Activated T-cell treated with anti-CD3 and anti-CD28 coated beads, Interleukin-2, amount 50 U/mL, for 24 hours (primary cell): Measurements from ENCODE around the gene TMEM233.

ENCODE experiments used
- DNase-seq: peaks from one replicate; pipeline ENCODE4 v3.0.0-alpha.2; 2020
- H3K27ac Mint-ChIP-seq: 2 replicates; pipeline ENCODE4 v1.8.0; 2020; ENCODE audit warnings: mild to moderate bottlenecking, mixed read lengths
- H3K27me3 Mint-ChIP-seq: 2 replicates; pipeline ENCODE4 v1.8.0; 2020; ENCODE audit warnings: mixed read lengths
- H3K36me3 Mint-ChIP-seq: 2 replicates; pipeline ENCODE4 v1.8.0; 2020; ENCODE audit warnings: low read depth, mixed read lengths
- H3K4me1 Mint-ChIP-seq: 2 replicates; pipeline ENCODE4 v1.8.0; 2020; ENCODE audit warnings: low read depth, mixed read lengths
- H3K4me3 Mint-ChIP-seq: 2 replicates; pipeline ENCODE4 v1.8.0; 2020; ENCODE audit warnings: mild to moderate bottlenecking, moderate library complexity, mixed read lengths
- H3K9me3 Mint-ChIP-seq: 2 replicates; pipeline ENCODE4 v1.8.0; 2020; ENCODE audit warnings: mixed read lengths

Gene TMEM233

DNA sequence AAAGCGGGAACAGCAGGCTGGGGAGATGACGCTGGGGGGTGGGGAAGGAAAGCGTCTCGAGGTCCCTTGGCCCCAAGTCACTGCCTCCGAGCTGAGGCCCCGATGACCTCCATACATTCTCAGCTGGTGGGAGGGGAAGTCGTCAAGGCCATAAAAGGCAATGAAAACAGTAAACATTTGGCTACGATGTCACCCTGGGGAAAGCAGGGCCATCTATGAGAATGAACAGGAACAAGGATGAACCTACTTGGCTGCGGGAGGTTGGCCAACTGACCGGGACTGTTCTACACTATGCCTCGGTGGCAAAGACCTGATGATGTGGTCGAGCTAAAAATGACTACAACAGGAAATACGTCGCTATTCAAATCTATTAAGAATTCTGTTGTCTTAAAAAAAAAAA is 93.8 kb downstream of the TMEM233 start:
- no peak overlapping the region for H3K27ac Mint-ChIP-seq
- no peak overlapping the region for H3K4me3 Mint-ChIP-seq
- DNase-seq: no peak
- H3K36me3 Mint-ChIP-seq: peaks cover 22% of the 10 kb centered on the region
- H3K27me3 Mint-ChIP-seq: no peaks in the 10 kb centered on the region
- no peaks in the 10 kb centered on the region for H3K9me3 Mint-ChIP-seq
- peaks cover 6% of the 10 kb centered on the region for H3K4me1 Mint-ChIP-seq

DNA sequence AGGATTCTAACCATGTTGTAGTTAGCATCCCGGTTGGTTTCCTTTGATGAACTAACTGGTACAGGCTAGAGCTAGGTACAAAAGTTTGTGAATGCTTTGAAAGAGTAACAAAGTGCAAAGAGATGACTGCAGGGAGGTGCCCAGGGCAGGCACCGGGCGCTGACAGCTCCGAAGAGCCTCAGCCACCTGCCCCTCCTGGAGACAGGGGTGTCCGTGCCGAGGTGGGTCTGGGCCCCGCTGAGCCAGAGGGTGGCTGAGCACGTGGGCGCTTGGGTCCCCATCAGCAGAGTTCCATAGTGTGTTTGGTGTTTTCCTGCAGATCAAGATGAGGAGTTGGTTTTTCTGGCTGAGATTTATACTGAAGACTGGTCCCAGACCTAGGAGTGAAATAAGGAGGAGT is 94.3 kb downstream of the TMEM233 start:
- Mint-ChIP-seq H3K27ac (no peak overlapping the region), H3K27me3 (no peaks in the 10 kb centered on the region), H3K4me1 (peaks cover 2% of the 10 kb centered on the region), H3K36me3 (peaks cover 17% of the 10 kb centered on the region), H3K9me3 (no peaks in the 10 kb centered on the region), H3K4me3 (no peak overlapping the region)
- DNase-seq: no peak

DNA sequence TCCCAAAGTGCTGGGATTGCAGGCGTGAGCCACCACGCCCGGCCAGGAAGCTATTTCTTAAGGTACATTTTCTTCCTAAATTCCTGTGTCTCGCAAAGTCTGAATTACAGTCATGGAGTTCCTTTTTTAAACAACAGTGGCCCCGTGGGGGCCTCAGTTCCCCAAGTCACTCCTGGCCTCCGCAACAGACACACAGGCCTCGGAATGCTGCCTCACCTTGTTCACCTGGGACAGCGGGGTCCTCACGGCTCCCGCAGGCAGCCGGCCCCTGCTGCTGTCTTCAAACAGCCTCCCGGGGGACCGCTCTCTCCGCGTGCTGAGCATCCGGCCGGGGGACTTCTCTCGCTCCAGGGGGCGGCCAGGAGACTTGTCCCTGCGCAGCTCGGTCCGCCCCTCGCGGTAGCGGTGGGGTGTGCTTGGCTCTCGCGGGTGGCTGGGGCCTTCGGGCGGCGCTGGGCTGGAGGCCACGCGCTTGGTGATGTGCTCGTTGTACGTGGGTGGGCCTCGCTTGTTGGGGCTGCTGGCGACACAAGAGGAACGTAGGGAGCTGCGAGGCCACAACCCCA is 96.4 kb downstream of the TMEM233 start:
- Mint-ChIP-seq H3K4me3 (no peak overlapping the region), H3K36me3 (peaks cover 8% of the 10 kb centered on the region), H3K9me3 (no peaks in the 10 kb centered on the region), H3K4me1 (no peaks in the 10 kb centered on the region), H3K27ac (no peak overlapping the region), H3K27me3 (no peaks in the 10 kb centered on the region)
- DNase-seq: no peak

DNA sequence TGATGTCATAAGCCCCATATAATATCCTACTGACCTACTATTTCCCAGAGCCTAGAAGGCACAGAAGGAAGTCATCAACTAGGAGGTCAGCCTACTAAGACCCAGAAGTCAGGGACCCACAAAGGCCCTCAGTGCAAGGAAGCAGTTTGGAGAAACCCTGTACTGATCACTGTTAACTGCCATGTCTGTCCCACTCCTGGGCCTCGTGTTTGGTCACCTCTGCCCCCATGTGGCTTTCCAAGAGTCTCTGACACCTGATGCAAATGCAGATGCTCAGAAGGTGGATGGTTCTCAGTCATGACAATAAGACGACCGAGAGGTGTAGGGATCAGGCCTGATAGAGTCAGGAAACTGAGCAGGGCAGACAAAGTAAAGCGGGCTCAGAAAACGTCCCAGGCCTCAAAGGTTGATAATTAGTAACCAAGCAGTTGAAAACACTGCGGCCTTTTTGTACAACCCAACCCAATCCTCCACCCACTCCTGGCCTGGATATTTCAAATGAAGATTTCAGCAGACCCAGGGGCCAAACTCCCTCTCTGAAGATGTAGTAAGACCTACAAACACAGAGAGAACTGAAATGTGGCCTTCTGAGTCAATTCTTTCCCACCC is 97.7 kb downstream of the TMEM233 start:
- Mint-ChIP-seq H3K36me3 (peaks cover 5% of the 10 kb centered on the region), H3K27me3 (no peaks in the 10 kb centered on the region), H3K4me3 (no peak overlapping the region), H3K27ac (no peak overlapping the region), H3K9me3 (no peaks in the 10 kb centered on the region), H3K4me1 (no peaks in the 10 kb centered on the region)
- DNase-seq: no peak

DNA sequence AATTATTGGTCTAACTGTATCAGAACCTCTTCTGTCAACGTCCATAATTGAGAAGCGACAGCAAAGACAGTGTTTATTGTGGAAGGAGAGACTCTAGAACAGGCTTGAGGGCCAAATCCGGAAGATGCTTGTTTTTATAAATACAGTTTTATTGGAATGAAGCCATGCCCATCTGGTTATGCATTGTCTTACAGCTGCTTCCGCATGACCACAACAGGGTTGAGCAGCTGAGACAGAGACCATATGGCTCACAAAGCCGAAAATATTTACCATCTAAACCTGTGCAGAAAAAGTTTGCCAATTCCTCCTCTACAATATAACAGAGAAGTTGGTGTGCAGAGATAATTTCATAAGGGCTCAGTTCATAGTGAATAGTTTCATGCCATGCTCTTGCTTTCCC is 98.8 kb downstream of the TMEM233 start:
- no peak overlapping the region for H3K27ac Mint-ChIP-seq

More for the DNA sequence above, 98.8 kb downstream of the TMEM233 start:
- Mint-ChIP-seq H3K27me3 (no peaks in the 10 kb centered on the region), H3K4me3 (no peak overlapping the region), H3K4me1 (no peaks in the 10 kb centered on the region), H3K36me3 (peaks cover 10% of the 10 kb centered on the region), H3K9me3 (no peaks in the 10 kb centered on the region)
- no peak for DNase-seq
